HCT116 (cell line): ENCODE measurements around the gene MALRD1. TPM values are rescaled to one million over a fixed set of nuclear protein-coding genes. Genes with fewer than 3 reads are reported as not detected.

Source experiments
- ATAC-seq: fragments of 200-7000 bp; cut with Tn5 transposase; 2 replicates; pipeline ENCODE4 v1.9.1; 2020; ENCODE audit warnings: mild to moderate bottlenecking, moderate library complexity
- BruUV-seq: library from RNA; stranded (reverse); fragments of 400-500 nt; replicated peaks from 2 replicates; lab custom pipeline; 2021; lab: Mats Ljungman, UMichigan
- CTCF ChIA-PET: fragments of 300-600 bp; sonication (Branson Sonifier 250); formaldehyde crosslinking; loops from one replicate; lab custom pipeline; 2021; ENCODE audit warnings: antibody characterized with exemption; lab: Charles Lee
- POLR2A ChIA-PET: fragments of 300-600, 350-600 bp; sonication (Branson Sonifier 250); formaldehyde crosslinking; loops from one replicate; lab custom pipeline; 2021; ENCODE audit warnings: antibody characterized with exemption; lab: Charles Lee
- RAD21 ChIA-PET, 2 experiments: fragments of 300-600 bp; sonication (Branson Sonifier 250); formaldehyde crosslinking; loops; one replicate each; lab custom pipeline; 2023; ENCODE audit warnings: low total read pairs in 2 of 2; ENCODE audit not compliant: uncharacterized antibody in 2 of 2, unreplicated experiment in 2 of 2, low non-redundant PET in 1 of 2; lab: Charles Lee
- DNase-seq: peaks from one replicate; pipeline ENCODE4 v3.0.0-alpha.2; 2010; ENCODE audit warnings: low read depth, low spot score
- H2AFZ ChIP-seq: fragments of 200-600 bp; shearing (Covaris generic), sonication (generic); 2 replicates; pipeline ENCODE4 v1.6.1; 2017; ENCODE audit warnings: low read depth, mixed run types, mixed read lengths, antibody characterized with exemption, low read length; ENCODE audit not compliant: poor library complexity, severe bottlenecking
- H3K27ac ChIP-seq: 2 replicates; pipeline ENCODE4 v1.5.1; 2012; ENCODE audit warnings: low read depth, low read length
- H3K27me3 ChIP-seq: fragments of 200-600 bp; sonication (generic); 2 replicates; pipeline ENCODE4 v1.6.1; 2016; ENCODE audit warnings: mixed run types, low read length, mixed read lengths; ENCODE audit not compliant: insufficient read depth
- H3K36me3 ChIP-seq, 2 experiments: fragments of 200-500 bp in 1 of 2; fragments of 200-600 bp in 1 of 2; sonication (Bioruptor generic) in 1 of 2; sonication (generic) in 1 of 2; 2 replicates each; pipeline versions ENCODE4 v1.5.1 to v1.6.1; 2014 to 2016; ENCODE audit warnings: low read length in 2 of 2, inconsistent platforms in 1 of 2, mixed read lengths in 1 of 2, mixed run types in 1 of 2; ENCODE audit not compliant: insufficient read depth in 2 of 2, control insufficient read depth in 1 of 2
- H3K4me1 ChIP-seq, 2 experiments: fragments of 200-600 bp in 1 of 2; sonication (generic) in 1 of 2; 2 replicates each; pipeline versions ENCODE4 v1.5.1 to v1.6.1; 2012 to 2017; ENCODE audit warnings: low read length in 2 of 2, inconsistent platforms in 1 of 2, mild to moderate bottlenecking in 1 of 2, mixed read lengths in 1 of 2, mixed run types in 1 of 2, moderate library complexity in 1 of 2; ENCODE audit not compliant: insufficient read depth in 2 of 2, control insufficient read depth in 1 of 2
- H3K4me2 ChIP-seq: fragments of 200-600 bp; sonication (generic); 2 replicates; pipeline ENCODE4 v1.6.1; 2017; ENCODE audit warnings: mixed run types, low read length, mixed read lengths
- H3K4me3 ChIP-seq, 2 experiments: fragments of 200-600 bp in 1 of 2; sonication (generic) in 1 of 2; replicated peaks in 1 of 2; 2 replicates each; pipeline ENCODE4 v1.5.1; 2011 to 2016; ENCODE audit warnings: low read length in 2 of 2, control low read depth in 1 of 2, low read depth in 1 of 2, mild to moderate bottlenecking in 1 of 2, mixed read lengths in 1 of 2, mixed run types in 1 of 2
- H3K79me2 ChIP-seq: fragments of 200-600 bp; sonication (generic); 2 replicates; pipeline ENCODE4 v1.6.1; 2017; ENCODE audit warnings: mild to moderate bottlenecking, mixed run types, low read length, moderate library complexity, mixed read lengths; ENCODE audit not compliant: insufficient read depth
- H3K9ac ChIP-seq: fragments of 200-600 bp; sonication (generic); 2 replicates; pipeline ENCODE4 v1.6.1; 2016; ENCODE audit warnings: low read length, mixed read lengths
- H3K9me2 ChIP-seq: fragments of 200-600 bp; sonication (generic), shearing (Covaris generic); 2 replicates; pipeline ENCODE4 v1.6.1; 2017; ENCODE audit warnings: mixed run types, mild to moderate bottlenecking, moderate library complexity; ENCODE audit not compliant: insufficient read depth
- H3K9me3 ChIP-seq, 2 experiments: fragments of 200-500 bp in 1 of 2; fragments of 200-600 bp in 1 of 2; sonication (Bioruptor generic) in 1 of 2; sonication (generic) in 1 of 2; 2 replicates each; pipeline ENCODE4 v1.6.1; 2014 to 2017; ENCODE audit warnings: low read length in 2 of 2, mixed read lengths in 2 of 2, inconsistent platforms in 1 of 2, low read depth in 1 of 2, mild to moderate bottlenecking in 1 of 2, mixed run types in 1 of 2, moderate library complexity in 1 of 2; ENCODE audit not compliant: control insufficient read depth in 1 of 2, insufficient read depth in 1 of 2
- H4K20me1 ChIP-seq: fragments of 200-600 bp; sonication (generic), shearing (Covaris generic); 2 replicates; pipeline ENCODE4 v1.6.1; 2017; ENCODE audit warnings: mixed run types, mild to moderate bottlenecking, moderate library complexity; ENCODE audit not compliant: insufficient read depth
- ELF1 ChIP-seq: IDR thresholded peaks from 2 replicates; pipeline ENCODE4 v1.6.1; 2012; ENCODE audit warnings: low read depth, borderline replicate concordance
- EZH2 ChIP-seq: fragments of 200-600 bp; sonication (generic); IDR thresholded peaks from 2 replicates; pipeline ENCODE4 v1.6.1; 2017; ENCODE audit warnings: antibody characterized with exemption, mixed run types
- EZH2phosphoT487 ChIP-seq: fragments of 200-600 bp; IDR thresholded peaks from 2 replicates; pipeline ENCODE4 v1.6.1; 2018; ENCODE audit warnings: antibody characterized with exemption, borderline replicate concordance
- FOSL1 ChIP-seq: IDR thresholded peaks from 2 replicates; pipeline ENCODE4 v1.6.1; 2012; ENCODE audit warnings: low read depth
- JUND ChIP-seq: IDR thresholded peaks from 2 replicates; pipeline ENCODE4 v1.6.1; 2012
- POLR2A ChIP-seq: IDR thresholded peaks from 2 replicates; pipeline ENCODE4 v1.7.0; 2011; ENCODE audit warnings: borderline replicate concordance; ENCODE audit not compliant: insufficient read depth, insufficient read length; ENCODE audit errors: extremely low read depth
- RAD21 ChIP-seq: IDR thresholded peaks from 2 replicates; pipeline ENCODE4 v1.6.1; 2012; ENCODE audit warnings: low read depth, mild to moderate bottlenecking
- SIN3A ChIP-seq: IDR thresholded peaks from 2 replicates; pipeline ENCODE4 v1.6.1; 2012; ENCODE audit warnings: low read depth
- SP1 ChIP-seq: IDR thresholded peaks from 2 replicates; pipeline ENCODE4 v1.6.1; 2012; ENCODE audit warnings: low read depth
- SRF ChIP-seq: IDR thresholded peaks from 2 replicates; pipeline ENCODE4 v1.6.1; 2012; ENCODE audit warnings: low read depth
- TCF7L2 ChIP-seq: IDR thresholded peaks from 2 replicates; pipeline ENCODE4 v1.7.0; 2011; ENCODE audit warnings: borderline replicate concordance, inconsistent platforms; ENCODE audit not compliant: insufficient read depth, insufficient read length; ENCODE audit errors: extremely low read depth
- ZFX ChIP-seq: fragments of 450-650 bp; IDR thresholded peaks from 2 replicates; pipeline ENCODE4 v1.6.1; 2017
- intact Hi-C: fragments of 100-400 bp; cut with micrococcal nuclease; formaldehyde crosslinking; loops from 2 replicates; pipeline ENCODE4 v1.10.0; 2022
- total RNA-seq: library from RNA; stranded (reverse); gene quantifications from one replicate; pipeline ENCODE4 v1.2.1, GENCODE V29; 2021; ENCODE audit not compliant: unreplicated experiment
- TF ChIP-seq, protein P1 (sequence below): IDR thresholded peaks from 2 replicates; pipeline ENCODE4 v1.6.1; 2011; ENCODE audit warnings: mild to moderate bottlenecking, low read length, moderate library complexity; ENCODE audit not compliant: insufficient replicate concordance; ENCODE audit errors: extremely low read depth

Gene MALRD1
- total RNA-seq, 1 experiment from 2014 or later = not detected

DNA sequence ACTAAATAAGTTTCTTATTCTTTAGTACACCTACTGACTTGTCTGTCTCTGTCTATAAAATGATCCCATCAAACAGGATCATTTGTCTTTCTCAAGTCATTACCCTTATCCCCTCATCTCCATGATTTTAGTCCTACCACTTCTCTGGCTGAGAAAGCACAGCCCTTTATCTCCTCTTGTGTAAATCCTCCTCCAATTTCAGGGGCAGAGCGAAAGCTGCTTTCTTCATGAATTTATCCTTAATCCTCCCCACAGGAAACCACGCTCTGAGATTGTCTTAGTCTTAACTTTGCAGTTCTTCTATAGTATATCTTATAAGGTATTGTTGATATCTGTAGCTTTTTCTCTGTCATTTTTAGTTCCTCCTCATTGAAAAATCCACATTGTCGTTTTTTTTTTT is 528.0 kb downstream of the MALRD1 start:
- no peak overlapping the region for H3K9ac ChIP-seq
- TF ChIP-seq TCF7L2 = no peak
- TF ChIP-seq SRF = no peak
- no peak for TF ChIP-seq ZFX
- TF ChIP-seq JUND = no peak
- TF ChIP-seq EZH2 = no peak
- no peak for TF ChIP-seq EZH2phosphoT487
- no peak for TF ChIP-seq POLR2A
- TF ChIP-seq, all 23 proteins: peak for 0
- Histone ChIP-seq H3K36me3 (no peaks in the 10 kb centered on the region), H3K27ac (no peak overlapping the region), H2AFZ (no peak overlapping the region), H3K9me3 (peaks cover 13 to 18% of the 10 kb centered on the region in 2 experiments; a peak in 2 of 4 replicates), H3K4me2 (no peak overlapping the region), H3K4me1 (no peaks in the 10 kb centered on the region), H3K9me2 (no peaks in the 10 kb centered on the region), H3K27me3 (no peaks in the 10 kb centered on the region), H3K79me2 (no peaks in the 10 kb centered on the region), H4K20me1 (no peaks in the 10 kb centered on the region), H3K4me3 (no peak overlapping the region)
- no TSS peak for BruUV-seq
- no peak for ATAC-seq
- ChIA-PET POLR2A (no interaction called here), RAD21 (no interaction called here), CTCF (no interaction called here)
- no peak for DNase-seq
- intact Hi-C loops = no loop called here

DNA sequence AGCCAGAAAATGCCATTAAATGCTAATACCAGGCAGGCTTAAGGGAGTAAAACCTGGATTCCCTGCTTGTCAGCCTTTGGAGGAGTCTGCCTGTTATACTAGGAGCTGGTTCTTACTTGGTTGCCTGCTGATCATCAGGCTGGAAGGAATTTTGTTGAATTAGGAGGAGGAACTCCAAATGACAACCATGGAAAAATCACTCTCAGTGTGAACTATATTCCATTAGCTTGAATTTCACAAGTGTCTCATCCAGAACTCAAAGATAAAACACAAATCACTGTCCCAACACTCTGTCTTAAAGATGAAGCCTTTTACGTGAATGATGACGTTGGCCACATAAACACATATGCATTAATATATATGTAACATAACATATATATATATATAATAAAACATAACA is 528.8 kb downstream of the MALRD1 start:
- no peaks in the 10 kb centered on the region for H3K4me1 ChIP-seq
- H3K79me2 ChIP-seq = no peaks in the 10 kb centered on the region
- POLR2A ChIA-PET = no interaction called here
- BruUV-seq = no TSS peak
- DNase-seq (no peak), ATAC-seq (no peak)
- RAD21 ChIA-PET = no interaction called here
- H3K9ac ChIP-seq = no peak overlapping the region
- no peaks in the 10 kb centered on the region for H3K9me2 ChIP-seq
- H3K9me3 ChIP-seq = peaks cover 13 to 14% of the 10 kb centered on the region in 2 experiments; a peak in 2 of 4 replicates
- no peaks in the 10 kb centered on the region for H3K36me3 ChIP-seq
- intact Hi-C loops = no loop called here
- no peak for TF ChIP-seq SIN3A
- TF ChIP-seq EZH2 = no peak
- TF ChIP-seq, protein P1, sequence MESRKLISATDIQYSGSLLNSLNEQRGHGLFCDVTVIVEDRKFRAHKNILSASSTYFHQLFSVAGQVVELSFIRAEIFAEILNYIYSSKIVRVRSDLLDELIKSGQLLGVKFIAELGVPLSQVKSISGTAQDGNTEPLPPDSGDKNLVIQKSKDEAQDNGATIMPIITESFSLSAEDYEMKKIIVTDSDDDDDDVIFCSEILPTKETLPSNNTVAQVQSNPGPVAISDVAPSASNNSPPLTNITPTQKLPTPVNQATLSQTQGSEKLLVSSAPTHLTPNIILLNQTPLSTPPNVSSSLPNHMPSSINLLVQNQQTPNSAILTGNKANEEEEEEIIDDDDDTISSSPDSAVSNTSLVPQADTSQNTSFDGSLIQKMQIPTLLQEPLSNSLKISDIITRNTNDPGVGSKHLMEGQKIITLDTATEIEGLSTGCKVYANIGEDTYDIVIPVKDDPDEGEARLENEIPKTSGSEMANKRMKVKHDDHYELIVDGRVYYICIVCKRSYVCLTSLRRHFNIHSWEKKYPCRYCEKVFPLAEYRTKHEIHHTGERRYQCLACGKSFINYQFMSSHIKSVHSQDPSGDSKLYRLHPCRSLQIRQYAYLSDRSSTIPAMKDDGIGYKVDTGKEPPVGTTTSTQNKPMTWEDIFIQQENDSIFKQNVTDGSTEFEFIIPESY = no peak
- no peak for TF ChIP-seq SP1
- TF ChIP-seq RAD21 = no peak
- TF ChIP-seq FOSL1 = no peak
- TF ChIP-seq ELF1 = no peak
- H3K27me3 ChIP-seq = no peaks in the 10 kb centered on the region
- CTCF ChIA-PET = no interaction called here
- H2AFZ ChIP-seq = no peak overlapping the region
- no peak overlapping the region for H3K4me2 ChIP-seq
- H3K27ac ChIP-seq = no peak overlapping the region
- H4K20me1 ChIP-seq = no peaks in the 10 kb centered on the region
- H3K4me3 ChIP-seq = no peak overlapping the region
